ENCODE data around the gene TSPAN9. TPM values are rescaled to one million over a fixed set of nuclear protein-coding genes. Genes with fewer than 3 reads are reported as not detected.

The TSPAN9 gene
- total RNA-seq, 1 donor from 2014 or later = 22.4 TPM

- no peak for FAIRE-seq
- no peak for DNase-seq (ENCODE audit: low spot score in 2 of 2)
These were observed 98.1 kb downstream of the TSPAN9 start for GRCh38 chr12:3175238-3175637.

DNA sequence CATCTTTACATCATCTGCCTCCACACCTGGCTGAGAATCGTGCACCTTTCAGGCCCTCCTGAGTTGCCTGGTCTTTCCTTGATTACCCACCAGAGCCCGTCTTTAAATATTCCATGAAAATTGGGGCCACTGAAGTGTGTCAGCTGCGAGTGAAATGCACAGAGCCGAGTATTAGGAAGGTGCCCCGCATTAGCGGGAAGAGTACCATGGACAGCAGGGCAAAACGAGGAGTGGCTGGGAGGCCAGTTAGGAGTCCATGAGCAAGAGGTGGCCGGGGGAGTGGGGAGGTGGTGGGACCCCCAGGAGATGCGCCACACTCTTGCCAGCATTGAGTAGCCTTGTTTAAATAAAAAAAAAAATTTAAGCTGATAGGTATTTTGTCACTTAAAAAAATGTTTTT is 99.6 kb downstream of the TSPAN9 start:
- FAIRE-seq (no peak), DNase-seq (ENCODE audit: low spot score in 2 of 2) (no peak)

DNA sequence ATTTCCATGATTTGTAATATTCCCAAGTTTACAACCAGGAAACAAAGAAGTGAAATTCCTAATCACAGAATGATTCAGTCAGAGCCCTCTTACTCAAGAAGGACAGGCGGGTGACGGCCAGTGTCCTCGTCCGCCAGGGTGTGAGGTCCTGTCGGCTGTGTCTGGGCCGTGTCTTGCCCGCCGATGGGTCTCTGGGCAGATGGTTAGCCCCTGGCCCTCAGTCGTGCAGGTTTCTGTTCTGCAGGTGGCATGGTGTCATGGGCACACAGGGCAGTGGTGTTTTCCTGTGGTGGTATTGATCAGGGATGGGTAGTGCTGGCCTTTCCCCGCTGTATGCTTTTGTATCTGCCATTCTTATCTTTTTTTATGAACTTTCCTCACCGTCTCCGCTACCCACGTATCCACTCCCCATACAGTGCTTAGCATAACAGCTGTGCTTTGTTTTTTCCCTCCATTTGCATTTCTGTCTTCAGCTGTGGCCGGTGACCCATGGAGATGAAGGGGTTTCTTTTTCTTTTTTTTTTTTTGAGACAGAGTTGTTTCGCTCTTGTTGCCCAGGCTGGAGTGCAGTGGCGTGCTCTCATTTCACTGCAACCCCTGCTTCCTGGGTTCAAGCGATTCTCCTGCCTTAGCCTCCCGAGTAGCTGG is 100.7 kb downstream of the TSPAN9 start:
- no peak for FAIRE-seq
- DNase-seq (ENCODE audit: low spot score in 2 of 2) = no peak

DNA sequence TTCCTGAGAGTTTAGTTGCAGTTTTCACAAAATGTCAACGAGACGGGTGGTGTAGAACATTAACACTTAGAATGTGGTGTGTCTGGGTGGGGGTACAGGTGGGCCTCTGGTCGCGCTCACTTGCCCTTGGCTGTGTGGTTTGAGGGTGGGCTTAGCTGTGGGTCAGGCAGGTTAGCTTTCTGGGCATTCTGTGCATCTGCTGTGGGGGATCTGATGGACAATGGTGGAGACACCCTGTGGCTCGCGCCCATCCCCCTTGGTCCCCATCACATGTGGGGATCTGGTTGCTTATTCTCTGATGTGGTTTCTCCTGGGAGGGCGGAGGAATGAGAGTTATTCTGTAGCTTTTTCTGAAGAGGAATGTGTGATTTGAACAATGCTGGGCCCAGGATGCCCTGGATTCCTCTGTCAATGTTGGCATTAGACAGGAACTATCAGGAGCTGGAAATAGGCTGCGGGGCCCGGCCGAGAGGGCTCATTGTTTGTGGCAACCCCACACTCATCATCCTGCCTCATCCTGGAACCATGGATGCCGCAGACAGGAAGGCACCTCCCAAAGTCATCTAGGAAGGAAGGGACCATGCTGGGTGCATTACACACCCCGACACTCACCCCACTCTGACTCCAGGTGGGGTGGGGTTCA is 101.6 kb downstream of the TSPAN9 start:
- FAIRE-seq (no peak), DNase-seq (ENCODE audit: low spot score in 2 of 2) (no peak)

GRCh38 chr12:3179731-3180130 is 102.6 kb downstream of the TSPAN9 start:
- FAIRE-seq = no peak
- no peak for DNase-seq (ENCODE audit: low spot score in 2 of 2)

DNA sequence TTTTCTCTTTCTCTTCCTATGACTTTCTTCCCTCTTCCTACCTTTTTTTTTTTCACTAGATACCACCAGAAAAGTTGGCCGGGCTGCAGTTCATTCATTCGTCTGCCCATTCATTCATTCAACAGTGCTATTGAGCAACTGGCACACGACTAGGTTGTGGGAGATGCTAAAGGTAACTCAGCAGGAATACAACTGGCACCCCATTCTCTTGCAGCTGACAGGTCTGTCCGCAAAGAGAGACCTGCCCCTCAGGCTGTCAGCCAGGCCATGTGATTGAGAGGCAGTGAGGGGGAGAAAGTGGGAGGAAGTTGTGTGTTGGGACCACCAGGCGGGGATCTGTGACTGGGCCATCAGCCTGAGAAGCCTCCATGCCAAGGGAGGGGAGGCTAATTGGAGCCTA is 105.2 kb downstream of the TSPAN9 start:
- no peak for FAIRE-seq
- DNase-seq (ENCODE audit: low spot score in 2 of 2) = no peak

DNA sequence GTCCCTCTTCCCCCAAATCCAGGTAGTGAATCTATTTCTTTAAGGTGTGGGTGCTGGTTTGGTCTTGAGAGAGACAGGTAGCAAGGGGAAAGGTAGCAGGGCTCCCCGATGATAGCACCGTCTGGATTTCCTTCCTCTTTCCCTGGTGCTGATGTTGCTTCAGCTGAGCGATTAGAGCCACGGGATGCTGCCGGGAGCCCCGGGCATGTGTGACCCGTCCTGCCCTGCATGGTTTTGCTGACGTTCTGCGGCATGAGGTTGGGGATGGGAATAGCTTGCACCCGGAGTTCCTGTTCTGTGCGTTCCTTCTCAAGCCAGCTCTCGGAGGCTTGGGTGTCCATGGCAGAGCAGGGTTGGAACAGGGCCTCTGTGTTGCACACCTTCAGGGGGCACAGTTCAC is 107.3 kb downstream of the TSPAN9 start:
- FAIRE-seq = no peak
- no peak for DNase-seq (ENCODE audit: low spot score in 2 of 2)

- FAIRE-seq = no peak
- DNase-seq (ENCODE audit: low spot score in 2 of 2) = no peak
These were observed 108.2 kb downstream of the TSPAN9 start for GRCh38 chr12:3185260-3185870.

- FAIRE-seq = no peak
- no peak for DNase-seq (ENCODE audit: low spot score in 2 of 2)
These were observed 109.5 kb downstream of the TSPAN9 start for GRCh38 chr12:3186546-3187215.

DNA sequence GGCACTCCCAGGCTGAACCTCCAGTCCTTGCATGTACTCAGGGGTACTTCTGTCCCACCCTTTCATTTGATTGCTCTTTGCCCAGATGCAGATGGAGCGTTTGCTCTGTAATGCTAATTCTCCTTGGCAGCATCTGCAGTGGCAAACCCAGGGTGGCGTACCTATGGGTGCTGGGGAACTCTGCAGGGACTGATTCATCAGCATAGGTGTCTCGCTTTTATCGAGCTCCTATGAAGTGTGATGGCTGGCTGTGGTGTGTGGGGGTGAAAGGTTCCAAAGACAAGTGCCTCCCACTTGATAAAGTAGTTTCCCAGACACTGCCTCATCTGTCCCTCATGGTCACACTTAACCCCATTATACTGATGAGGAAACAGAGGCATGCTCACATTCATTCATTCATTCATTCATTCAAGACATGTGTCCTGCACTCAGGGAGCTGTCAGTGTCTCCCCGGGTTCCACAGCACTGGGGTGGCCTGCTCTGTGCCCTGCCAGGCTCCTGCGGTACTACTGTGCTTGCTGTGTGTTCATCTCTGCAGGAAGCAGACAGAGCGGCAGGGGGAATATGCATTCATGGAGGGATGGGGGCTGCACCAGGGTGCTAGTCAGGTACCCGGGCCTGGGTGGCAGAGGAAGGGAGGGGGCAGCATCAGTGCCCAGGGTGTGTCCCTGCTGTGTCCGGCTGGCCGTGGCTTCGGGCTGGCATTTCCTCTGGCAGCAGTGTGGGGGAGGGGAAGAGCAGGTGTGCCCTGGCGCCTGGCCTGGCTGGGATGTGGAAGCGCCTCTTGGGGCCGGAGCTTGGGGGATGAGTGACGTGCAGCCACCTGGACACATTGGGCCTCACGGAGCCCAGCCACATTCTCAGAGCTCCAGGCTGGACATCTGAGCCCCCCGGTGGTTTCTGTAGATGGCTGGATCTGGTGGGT is 110.9 kb downstream of the TSPAN9 start:
- no peak for DNase-seq (ENCODE audit: low spot score in 2 of 2)
- no peak for FAIRE-seq

DNA sequence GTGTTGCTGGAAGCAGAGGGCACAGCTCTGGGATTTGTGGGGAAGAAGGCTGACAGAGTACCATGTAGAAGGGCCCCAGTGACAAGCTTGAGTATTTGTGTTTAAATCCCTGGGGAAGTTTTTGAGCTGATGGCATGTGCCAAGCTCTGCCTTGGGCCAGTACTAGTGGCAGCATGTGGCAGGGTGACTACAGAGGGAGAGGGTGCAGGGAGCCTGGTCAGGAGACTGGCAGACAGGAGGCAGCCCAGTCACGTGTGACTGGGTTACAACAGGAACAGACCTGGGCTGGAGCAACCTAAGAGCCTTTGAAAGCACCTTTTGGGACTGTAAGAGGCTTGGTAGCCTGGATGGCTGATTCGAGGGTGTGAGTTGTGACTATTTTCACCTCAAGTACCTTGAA is 112.1 kb downstream of the TSPAN9 start:
- no peak for DNase-seq (ENCODE audit: low spot score in 2 of 2)
- FAIRE-seq = no peak

DNA sequence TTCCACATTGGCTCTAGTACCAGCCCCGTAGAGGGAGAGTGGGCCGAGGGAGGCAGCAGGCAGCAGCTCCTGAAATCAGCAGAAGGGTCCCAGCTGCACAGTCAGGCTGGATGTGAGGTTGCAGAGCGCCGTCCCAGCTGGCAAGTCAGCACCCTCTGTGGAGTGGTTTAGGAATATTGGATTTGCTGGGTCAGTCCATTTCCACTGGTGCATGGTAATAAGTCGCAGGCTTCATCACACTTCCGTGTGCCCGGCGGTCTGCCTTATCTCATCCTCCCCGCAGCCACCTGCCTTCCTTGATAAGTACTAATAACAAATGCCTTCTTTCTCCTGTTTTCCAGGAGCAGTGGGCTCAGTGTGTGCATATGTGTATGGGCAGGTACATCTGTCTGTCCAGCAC is 112.9 kb downstream of the TSPAN9 start:
- FAIRE-seq (no peak), DNase-seq (ENCODE audit: low spot score in 2 of 2) (no peak)

- no peak for DNase-seq (ENCODE audit: low spot score in 2 of 2)
- no peak for FAIRE-seq
These were observed 114.3 kb downstream of the TSPAN9 start for GRCh38 chr12:3191450-3191849.

DNA sequence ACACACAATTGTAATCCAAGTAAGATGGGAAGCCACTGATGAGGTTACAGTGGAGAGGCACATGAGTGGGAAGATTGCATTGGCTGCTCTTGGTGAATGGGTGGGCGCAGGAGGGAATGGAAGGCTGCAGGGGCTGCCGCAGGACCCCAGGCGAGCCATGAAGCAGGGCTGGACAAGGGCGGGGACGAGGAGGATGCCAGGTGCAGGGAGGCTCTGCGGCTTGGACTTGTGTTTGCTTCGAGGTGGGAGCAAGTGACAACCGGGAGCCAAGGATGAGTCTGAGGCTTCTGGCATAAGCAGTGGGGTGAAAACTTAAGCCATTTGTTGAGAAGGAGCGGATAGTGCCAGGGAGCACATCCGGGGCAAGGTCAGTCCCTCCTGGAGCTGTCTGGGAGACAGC is 115.0 kb downstream of the TSPAN9 start:
- no peak for FAIRE-seq
- DNase-seq (ENCODE audit: low spot score in 2 of 2) = no peak

DNA sequence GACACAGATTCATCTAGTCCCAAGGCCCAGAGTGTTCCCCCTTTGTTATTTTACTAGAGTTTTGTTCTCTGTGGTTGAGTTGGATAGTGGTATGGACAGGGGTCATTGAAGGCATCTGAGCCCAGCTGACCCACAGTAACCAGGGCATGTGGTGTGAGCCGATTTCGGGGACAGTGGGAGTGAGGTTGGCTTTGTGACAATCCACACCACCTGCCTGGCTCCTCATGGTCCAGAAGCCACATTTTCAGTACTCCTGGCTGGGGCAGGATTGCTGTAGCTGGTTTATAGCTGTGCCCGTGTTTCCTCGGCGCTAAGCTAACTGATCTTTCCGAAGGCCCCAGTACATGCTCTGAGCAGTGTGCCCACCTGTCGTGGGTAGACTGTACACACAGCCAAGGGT is 116.0 kb downstream of the TSPAN9 start:
- FAIRE-seq (no peak), DNase-seq (ENCODE audit: low spot score in 2 of 2) (no peak)

GRCh38 chr12:3193755-3194154 is 116.6 kb downstream of the TSPAN9 start:
- DNase-seq (ENCODE audit: low spot score in 2 of 2) (no peak), FAIRE-seq (no peak)

- DNase-seq (ENCODE audit: low spot score in 2 of 2) = no peak
These were observed 118.2 kb downstream of the TSPAN9 start for GRCh38 chr12:3195337-3195736.

GRCh38 chr12:3195859-3196483 is 118.8 kb downstream of the TSPAN9 start:
- FAIRE-seq (no peak), DNase-seq (ENCODE audit: low spot score in 2 of 2) (no peak)

More at GRCh38 chr12:3195337-3195736, 118.2 kb downstream of the TSPAN9 start:
- no peak for FAIRE-seq

DNA sequence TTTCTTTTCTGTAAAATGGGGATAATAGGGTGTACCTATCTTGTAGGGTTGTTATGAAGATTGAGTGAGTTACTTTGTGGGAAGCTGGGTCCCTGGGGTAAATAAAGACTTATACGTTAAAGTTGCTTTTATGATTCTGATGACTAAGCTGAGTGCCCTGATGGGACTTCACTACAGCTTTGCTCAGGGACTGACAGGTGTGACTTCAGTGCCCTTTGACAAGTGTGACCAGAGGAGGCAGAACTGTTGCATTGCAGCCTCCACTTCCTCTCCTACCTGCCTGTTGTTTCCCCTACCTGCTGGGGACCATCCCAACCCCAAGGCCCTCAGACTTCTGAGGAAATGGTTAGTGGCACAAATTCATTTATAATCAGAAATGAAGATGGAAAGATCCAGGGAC is 119.3 kb downstream of the TSPAN9 start:
- no peak for FAIRE-seq

More for the DNA sequence above, 119.3 kb downstream of the TSPAN9 start:
- DNase-seq (ENCODE audit: low spot score in 2 of 2) = no peak
